GM21423 (cell line): ENCODE measurements around the gene THSD7A.

ENCODE experiments used
- ATAC-seq: cut with Tn5 transposase; IDR thresholded peaks from one replicate; pipeline ENCODE4 v1.9.1; 2021; ENCODE audit warnings: mild to moderate bottlenecking, moderate library complexity; ENCODE audit not compliant: unreplicated experiment

THSD7A gene

GRCh38 chr7:11818281-11818680, 13.7 kb downstream of the THSD7A start:
- ATAC-seq, result no peak

DNA sequence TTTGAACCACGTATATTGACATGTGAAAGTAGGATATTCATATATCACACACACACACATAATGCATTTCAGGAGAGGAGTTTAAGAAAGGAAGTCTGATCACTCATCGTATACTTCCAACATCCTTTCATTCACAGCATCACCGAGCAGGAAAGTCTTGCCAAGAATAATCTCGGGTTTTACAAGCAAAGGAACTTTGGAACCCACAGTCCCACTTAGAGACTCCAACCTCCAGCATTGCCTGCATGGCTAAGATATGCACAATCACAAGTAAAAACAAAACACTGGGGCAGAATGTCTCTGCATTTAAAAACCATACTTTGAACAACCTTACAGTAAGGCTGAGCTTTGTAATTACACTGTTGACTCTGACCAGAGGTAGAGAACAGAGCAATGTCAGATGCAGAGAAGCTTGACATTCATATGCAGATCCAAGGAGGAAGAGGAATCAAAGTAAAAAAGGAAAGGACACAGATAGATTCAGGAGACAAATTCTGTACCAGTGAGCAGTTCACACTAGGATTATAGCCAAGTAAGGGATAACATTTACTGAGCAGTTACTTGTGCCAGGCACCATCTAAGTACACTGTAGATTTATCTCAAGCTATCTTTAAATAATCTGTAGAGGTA, 14.8 kb downstream of the THSD7A start:
- ATAC-seq, result no peak

DNA sequence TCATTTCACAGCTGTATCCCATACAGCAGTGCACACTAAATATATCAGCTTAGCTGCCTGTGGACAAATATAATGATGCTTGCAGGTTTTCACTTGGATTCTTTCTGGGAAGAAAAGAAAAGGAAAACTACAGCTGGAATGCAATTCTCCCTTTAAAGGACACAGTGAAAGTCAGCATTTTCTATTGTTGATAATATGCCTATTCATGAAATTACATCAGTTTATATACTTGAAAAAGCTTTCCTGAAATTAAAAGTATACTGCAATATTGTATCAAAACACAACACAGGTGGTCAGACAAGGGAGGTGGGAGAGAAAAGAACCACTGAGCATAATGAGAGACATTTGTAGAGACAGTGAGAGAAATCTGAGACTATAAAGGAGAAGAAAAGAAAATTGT, 20.3 kb downstream of the THSD7A start:
- no peak for ATAC-seq

- no peak for ATAC-seq
Observed at GRCh38 chr7:11810043-11810625, 21.9 kb downstream of the THSD7A start.

- ATAC-seq, result no peak
Observed at GRCh38 chr7:11807000-11807399, 25.0 kb downstream of the THSD7A start.

- no peak for ATAC-seq
Observed at GRCh38 chr7:11804621-11805020, 27.4 kb downstream of the THSD7A start.

DNA sequence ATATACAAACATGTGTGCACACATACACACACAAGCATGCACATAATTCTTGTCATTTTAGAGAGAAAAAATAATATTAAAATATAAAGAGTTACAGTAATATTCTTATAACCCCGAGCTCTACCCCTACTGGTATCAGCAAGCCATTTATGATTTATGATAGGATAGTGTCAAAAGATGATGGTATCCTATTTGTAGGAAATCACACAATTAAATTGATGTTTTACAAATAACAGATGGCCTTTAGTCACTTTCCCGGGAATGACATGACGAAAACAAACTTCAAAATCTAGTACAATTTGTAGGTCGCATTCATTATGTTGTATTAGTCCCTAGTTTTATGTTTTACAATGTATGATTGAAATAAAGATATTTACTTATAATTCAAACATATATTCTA, 36.8 kb downstream of the THSD7A start:
- no peak for ATAC-seq

GRCh38 chr7:11792166-11792565, 39.8 kb downstream of the THSD7A start:
- no peak for ATAC-seq

GRCh38 chr7:11788568-11788967, 43.4 kb downstream of the THSD7A start:
- no peak for ATAC-seq

GRCh38 chr7:11787534-11787933, 44.5 kb downstream of the THSD7A start:
- no peak for ATAC-seq

GRCh38 chr7:11786186-11786585, 45.8 kb downstream of the THSD7A start:
- no peak for ATAC-seq

GRCh38 chr7:11784769-11785536, 47.0 kb downstream of the THSD7A start:
- no peak for ATAC-seq

GRCh38 chr7:11779864-11780674, 51.9 kb downstream of the THSD7A start:
- ATAC-seq, result no peak

GRCh38 chr7:11776039-11776438, 56.0 kb downstream of the THSD7A start:
- ATAC-seq, result no peak

- ATAC-seq, result no peak
Observed at GRCh38 chr7:11775401-11775800, 56.6 kb downstream of the THSD7A start.

GRCh38 chr7:11768263-11768662, 63.7 kb downstream of the THSD7A start:
- ATAC-seq, result no peak

GRCh38 chr7:11767148-11767547, 64.8 kb downstream of the THSD7A start:
- no peak for ATAC-seq

GRCh38 chr7:11760372-11760771, 71.6 kb downstream of the THSD7A start:
- no peak for ATAC-seq

DNA sequence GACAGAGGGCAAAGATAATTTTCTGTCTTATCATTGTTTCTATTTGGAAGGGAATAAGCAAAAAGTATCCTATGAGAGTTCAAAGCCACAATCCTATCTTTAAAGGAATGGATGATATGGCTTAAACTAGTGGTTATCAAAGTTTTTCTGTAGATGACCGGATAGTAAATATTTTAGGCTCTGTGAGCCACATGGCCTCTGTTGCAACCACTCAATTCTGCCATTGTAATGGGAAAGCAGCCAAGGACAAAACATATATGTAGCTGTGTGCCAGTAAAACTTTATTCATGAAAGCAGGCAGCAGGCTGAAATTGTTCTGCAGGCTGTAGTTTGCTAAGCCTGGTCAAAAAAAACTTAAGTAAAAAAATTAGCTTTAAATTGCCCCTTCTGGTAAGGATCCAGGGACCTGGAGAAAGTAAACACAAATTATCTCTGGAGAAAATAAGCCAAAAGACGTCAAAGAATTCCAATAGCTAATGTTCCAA, 73.3 kb downstream of the THSD7A start:
- no peak for ATAC-seq

GRCh38 chr7:11757153-11757552, 74.8 kb downstream of the THSD7A start:
- no peak for ATAC-seq

GRCh38 chr7:11754933-11755332, 77.1 kb downstream of the THSD7A start:
- no peak for ATAC-seq
